Hematopoietic multipotent progenitor cell (in vitro differentiated cells): ENCODE data around the gene TSPAN12. TPM values are rescaled to one million over a fixed set of nuclear protein-coding genes. Genes with fewer than 3 reads are reported as not detected.

Experiments used
- DNase-seq, 3 donors: peaks; one replicate each; pipeline ENCODE4 v3.0.0-alpha.2; 2011 to 2015; ENCODE audit warnings: low read depth in 2 of 3, low spot score in 2 of 3
- total RNA-seq: library from RNA; depleted of rRNA; stranded (reverse); fragments of >200 nt; gene quantifications from one replicate; pipeline ENCODE4 v1.2.3, GENCODE V29; 2012

TSPAN12 gene
- total RNA-seq, 1 donor: 0.81 TPM

GRCh38 chr7:120843109-120843508, 14.8 kb downstream of the TSPAN12 start:
- DNase-seq: no peak

GRCh38 chr7:120842121-120842621, 15.8 kb downstream of the TSPAN12 start:
- no peak for DNase-seq

- DNase-seq: no peak
These were observed 16.3 kb downstream of the TSPAN12 start for GRCh38 chr7:120841608-120842007.

GRCh38 chr7:120838281-120838682, 19.7 kb downstream of the TSPAN12 start:
- DNase-seq: no peak

- DNase-seq: no peak
These were observed 20.3 kb downstream of the TSPAN12 start for GRCh38 chr7:120837599-120837998.

- no peak for DNase-seq
These were observed 21.3 kb downstream of the TSPAN12 start for GRCh38 chr7:120836556-120837115.

GRCh38 chr7:120834726-120835125, 23.2 kb downstream of the TSPAN12 start:
- DNase-seq: no peak

- DNase-seq: peak in 2 of 3 donors; percentile 8 to 19
These were observed 24.4 kb downstream of the TSPAN12 start for GRCh38 chr7:120833546-120833945.

GRCh38 chr7:120832803-120833202, 25.1 kb downstream of the TSPAN12 start:
- no peak for DNase-seq

- no peak for DNase-seq
These were observed 26.7 kb downstream of the TSPAN12 start for GRCh38 chr7:120831260-120831659.

GRCh38 chr7:120829487-120829886, 28.5 kb downstream of the TSPAN12 start:
- no peak for DNase-seq

GRCh38 chr7:120828528-120828927, 29.4 kb downstream of the TSPAN12 start:
- no peak for DNase-seq

GRCh38 chr7:120827371-120828118, 30.4 kb downstream of the TSPAN12 start:
- DNase-seq: no peak

GRCh38 chr7:120825576-120825975, 32.4 kb downstream of the TSPAN12 start:
- DNase-seq: no peak

GRCh38 chr7:120825152-120825551, 32.8 kb downstream of the TSPAN12 start:
- no peak for DNase-seq

GRCh38 chr7:120819861-120820260, 38.1 kb downstream of the TSPAN12 start:
- DNase-seq: no peak

GRCh38 chr7:120817851-120818250, 40.1 kb downstream of the TSPAN12 start:
- no peak for DNase-seq

GRCh38 chr7:120814253-120814939, 43.5 kb downstream of the TSPAN12 start:
- DNase-seq: no peak

- DNase-seq: no peak
These were observed 44.2 kb downstream of the TSPAN12 start for GRCh38 chr7:120813546-120814252.

GRCh38 chr7:120813089-120813488, 44.9 kb downstream of the TSPAN12 start:
- DNase-seq: no peak

- no peak for DNase-seq
These were observed 48.7 kb downstream of the TSPAN12 start for GRCh38 chr7:120809260-120809659.
